Spleen (tissue), 7 donors: ENCODE measurements around the gene RTL5.

Source experiments
- CTCF ChIP-seq, 11 experiments: fragments of 200-600 bp in 7 of 11; fragments of 450-650 bp in 4 of 11; sonication (generic) in 4 of 11; IDR thresholded peaks in 8 of 11; conservative IDR thresholded peaks in 3 of 11; 1 replicate in 7 of 11; 2 replicates in 4 of 11; pipeline versions ENCODE4 v1.4.0 to v1.8.0; 2016 to 2021; ENCODE audit warnings: antibody characterized with exemption in 11 of 11, inconsistent platforms in 4 of 11, mild to moderate bottlenecking in 1 of 11
- POLR2A ChIP-seq, 3 donors: fragments of 450-650 bp; IDR thresholded peaks; one replicate each; pipeline ENCODE4 v1.5.1; 2017; ENCODE audit warnings: antibody characterized with exemption in 3 of 3, mild to moderate bottlenecking in 1 of 3
- POLR2AphosphoS5 ChIP-seq, 3 donors: sonication (generic); formaldehyde crosslinking; IDR thresholded peaks; one replicate each; pipeline ENCODE4 v1.5.1; 2017; ENCODE audit warnings: antibody characterized with exemption in 3 of 3
- donor health status: DM: no; HTN: no; CAD: no; lungs with moderate emphysema.
- donor health status: DM: no; HTN: no; CAD: no.
- donor health status: DM: no; HTN: no; CAD: no.

GRCh38 chrX:72122621-72123337, 8.9 kb downstream of the RTL5 start:
- TF ChIP-seq POLR2A (IDR thresholded peaks at IDR 0.05) (no peak), CTCF (IDR thresholded peaks at IDR 0.05 in 8 of 11, conservative IDR thresholded peaks at IDR 0.05 in 3 of 11) (no peak), POLR2AphosphoS5 (IDR thresholded peaks at IDR 0.05) (no peak)
